Stimulated activated CD4-positive, alpha-beta T cell treated with anti-CD3 and anti-CD28 coated beads, Interleukin-4, amount 100 ng/mL, for 4 hours (primary cell): ENCODE measurements around the gene AUTS2.

ENCODE experiments used
- DNase-seq, 2 experiments: peaks; one replicate each; pipeline ENCODE4 v3.0.0-alpha.2; 2020

Gene AUTS2

DNA sequence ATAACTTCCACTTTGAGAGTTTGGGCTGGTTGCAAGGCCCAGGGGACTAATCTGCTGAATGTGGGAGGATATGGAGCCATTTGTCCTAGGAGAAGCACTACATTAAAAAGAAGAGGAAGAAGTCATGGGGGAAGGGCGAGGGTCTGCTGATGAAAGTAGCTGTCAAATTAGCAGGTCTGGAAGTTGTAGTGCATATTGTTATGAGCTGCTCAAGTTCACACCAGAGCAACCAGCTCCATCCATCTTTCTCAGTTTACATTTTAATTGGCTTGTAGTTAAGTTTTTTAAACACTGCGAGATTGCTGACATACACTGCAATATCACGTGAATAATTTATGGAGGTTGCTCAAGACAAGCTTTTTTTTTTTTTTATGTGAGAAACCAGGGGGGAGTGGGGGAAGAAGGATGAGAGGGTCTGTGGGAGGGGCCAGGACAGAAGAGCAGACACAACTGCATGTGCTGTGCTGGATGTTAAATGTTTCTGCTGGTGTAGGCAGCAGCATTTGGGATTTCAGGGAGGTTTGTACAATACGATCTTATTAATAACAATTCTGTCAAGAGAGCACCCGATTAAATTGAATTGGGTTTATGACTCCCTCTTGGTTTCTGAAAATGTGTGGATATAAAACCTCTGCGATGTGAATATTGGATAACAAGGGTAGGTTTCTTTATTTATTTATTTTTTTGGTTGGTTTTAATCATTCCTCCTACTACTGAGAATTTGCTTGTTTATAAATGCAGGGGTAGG, 774.7 kb downstream of the AUTS2 start:
- no peak for DNase-seq

DNA sequence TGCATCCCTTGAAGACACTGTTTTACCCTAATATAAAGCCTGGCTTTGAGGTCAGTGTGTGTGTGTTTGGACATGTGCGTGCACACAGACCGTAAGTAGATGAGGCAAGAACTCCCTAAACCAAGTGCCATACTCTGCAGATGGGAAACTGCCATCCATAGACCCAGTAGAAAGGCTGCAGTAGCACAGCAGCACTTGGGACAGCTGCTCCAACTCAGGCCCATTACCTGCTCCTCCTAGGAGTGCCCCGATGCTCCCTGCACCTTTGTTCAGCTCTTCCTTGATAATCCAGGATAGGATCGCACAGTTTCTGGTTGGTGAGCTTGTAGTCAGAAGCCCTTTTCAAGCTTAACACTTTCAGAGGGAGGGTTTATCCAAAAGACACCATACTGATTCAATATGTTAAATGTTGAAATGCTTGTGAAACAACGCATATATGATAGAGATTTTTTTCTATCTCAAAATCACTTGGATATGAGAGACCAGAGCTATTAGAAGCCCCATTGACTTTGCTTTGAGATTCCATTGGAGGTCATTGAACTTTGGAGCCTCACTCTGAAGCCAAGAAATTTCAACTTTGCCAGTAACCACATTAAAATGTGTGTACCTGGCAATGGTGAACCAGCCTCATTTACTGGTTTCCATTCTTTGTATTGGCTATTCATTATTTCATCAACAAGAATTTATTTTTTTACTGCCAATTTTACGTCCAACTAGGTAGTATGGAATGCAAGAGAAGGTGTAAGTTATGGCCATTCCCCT, 776.7 kb downstream of the AUTS2 start:
- no peak for DNase-seq

DNA sequence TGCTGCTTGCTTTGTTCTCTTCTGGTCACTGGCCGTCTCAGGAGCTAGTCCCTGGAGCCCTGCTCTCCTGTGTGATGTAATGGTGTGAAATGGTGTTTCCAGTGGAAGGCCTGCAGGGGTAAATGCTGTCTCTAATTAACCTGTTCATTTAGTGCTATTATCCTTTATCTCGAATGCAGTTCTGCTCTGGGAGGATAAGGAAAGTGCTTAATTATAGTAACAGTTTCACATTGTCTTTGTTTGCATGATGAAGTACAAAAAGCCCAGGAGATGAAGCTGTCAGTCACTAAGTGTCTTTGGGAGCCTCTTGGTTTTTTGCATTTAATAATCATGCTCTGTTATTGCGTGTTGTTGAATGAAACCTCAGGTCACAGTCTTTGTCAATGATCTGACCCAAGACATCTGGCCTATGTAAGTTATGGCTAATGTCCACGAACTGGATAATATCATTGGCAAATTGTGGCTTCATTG, 778.3 kb downstream of the AUTS2 start:
- no peak for DNase-seq

DNA sequence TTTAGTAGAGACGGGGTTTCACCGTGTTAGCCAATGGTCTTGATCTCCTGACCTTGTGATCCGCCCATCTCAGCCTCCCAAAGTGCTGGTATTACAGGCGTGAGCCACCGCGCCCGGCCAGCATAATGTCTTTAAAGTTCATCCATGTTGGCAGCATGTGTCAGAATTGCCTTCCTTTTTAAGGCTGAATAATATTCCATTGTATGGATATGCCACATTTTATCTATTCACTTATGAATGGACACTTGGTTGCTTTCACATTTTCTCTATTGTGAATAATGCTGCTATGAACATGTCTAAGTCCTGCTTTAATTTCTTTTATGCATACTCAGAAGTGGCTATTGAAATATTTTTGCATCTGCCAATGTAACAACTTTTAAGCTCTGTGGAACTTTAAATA, 779.7 kb downstream of the AUTS2 start:
- no peak for DNase-seq

DNA sequence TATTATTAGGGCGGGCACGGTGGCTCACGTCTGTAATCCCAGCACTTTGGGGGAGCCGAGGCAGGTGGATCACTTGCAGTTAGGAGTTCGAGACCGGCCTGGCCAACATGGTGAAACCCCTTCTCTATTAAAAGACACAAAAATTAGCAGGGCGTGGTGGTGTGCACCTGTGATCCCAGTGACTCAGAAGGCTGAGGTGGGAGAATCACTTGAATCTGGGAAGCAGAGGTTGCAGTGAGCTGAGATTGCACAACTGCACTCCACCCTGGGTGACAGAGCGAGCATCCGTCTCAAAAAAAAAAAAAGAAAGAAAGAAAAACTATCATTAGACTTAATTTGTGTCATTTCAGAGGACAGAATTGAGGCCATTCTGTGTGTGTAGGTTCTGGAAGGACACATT, 780.9 kb downstream of the AUTS2 start:
- no peak for DNase-seq

DNA sequence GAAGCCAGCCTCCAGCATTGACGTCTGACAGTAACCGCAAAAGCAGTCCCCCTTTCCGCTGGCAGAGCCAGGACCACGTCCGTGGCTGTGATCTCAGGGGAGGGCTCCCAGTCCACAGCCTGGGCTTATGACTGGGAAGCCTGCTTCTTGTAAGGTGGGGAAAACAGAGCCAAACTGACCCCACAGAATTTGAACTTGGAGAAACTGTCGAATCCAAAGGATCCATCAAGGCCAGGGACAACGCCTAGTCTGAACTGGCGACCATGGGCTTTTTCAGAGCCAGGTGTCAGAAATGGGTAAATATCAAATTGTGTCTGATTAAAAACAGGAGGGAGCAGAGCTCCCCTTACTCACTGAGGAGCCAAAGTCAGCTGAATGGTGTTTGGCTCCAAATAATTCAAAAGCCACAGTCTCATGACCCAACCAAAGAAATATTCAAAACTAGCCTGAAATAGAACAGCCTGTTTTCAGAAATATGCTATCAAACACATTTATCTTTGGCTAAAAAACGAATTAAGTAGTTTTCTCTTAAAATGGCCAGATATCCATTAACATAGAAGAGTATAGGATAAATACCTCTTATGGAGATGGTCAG, 782.2 kb downstream of the AUTS2 start:
- no peak for DNase-seq

DNA sequence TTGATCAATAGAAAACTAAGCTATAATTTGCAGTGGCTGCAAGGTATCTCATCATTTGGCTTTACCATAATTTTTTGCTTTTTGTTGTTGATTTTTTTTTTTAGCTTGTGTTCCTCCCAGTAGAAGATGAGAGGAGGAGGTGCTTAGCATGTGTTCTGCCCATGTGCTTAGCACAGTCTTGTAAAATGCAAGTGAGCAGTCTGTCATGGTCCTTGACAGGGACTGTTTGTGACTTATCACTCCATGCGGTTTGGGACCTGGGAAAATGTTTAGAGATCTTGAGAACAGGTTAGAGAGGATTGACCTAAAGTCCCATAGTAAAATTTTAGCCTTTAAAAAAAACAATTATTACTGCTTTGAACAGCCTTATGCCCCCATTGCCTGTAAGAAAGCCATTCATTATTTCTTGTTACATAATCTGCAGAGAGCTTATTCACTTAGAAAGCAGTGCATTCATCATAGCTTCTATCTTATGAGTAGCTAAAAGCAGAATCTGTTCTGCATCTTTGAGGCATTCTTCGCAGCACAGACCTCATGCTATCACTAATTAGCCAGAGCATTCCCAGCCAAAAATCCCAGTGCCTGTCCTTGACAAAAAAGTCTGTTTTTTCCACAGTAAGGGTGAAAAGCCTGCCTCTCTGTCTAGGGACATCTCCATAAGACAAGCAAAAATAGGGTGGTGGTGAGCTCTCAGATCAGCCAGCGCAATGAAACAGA, 784.9 kb downstream of the AUTS2 start:
- no peak for DNase-seq

DNA sequence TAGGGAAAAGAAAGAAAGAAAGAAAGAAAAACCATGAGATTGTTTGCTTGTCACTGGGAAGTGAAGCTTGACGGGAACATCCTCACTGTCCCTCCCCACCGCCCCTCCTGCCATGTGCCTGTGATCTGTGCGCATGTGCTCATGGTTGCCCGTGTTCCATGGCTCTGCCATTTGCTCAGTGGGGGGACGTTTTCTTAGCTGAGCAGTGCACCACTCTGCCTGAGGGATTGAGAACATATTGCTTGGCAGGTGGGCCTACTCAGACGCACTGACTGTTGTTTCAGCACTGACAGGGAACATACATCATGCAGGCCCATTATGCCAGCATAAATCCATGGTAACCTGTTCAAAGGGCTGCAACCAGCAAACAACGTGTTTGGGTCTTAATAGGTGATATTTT, 785.7 kb downstream of the AUTS2 start:
- no peak for DNase-seq

DNA sequence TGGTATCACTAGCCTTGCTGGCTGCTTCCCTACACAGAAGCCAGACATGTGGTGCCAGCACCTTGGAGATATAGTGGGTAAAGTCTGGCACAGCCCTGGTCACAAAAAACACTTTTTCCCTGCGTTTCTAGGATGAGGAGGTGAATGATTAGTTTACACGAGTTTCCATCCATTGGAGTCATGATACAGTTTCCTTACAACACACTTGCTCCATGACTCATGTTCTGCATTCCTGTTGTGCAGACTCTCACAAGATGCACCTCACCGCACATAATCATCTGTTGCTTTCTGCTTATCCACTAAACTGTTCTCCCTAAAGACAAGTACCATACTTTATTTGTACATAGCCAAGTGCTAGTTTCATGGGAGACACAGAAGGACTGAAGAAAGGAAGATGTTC, 786.6 kb downstream of the AUTS2 start:
- no peak for DNase-seq

DNA sequence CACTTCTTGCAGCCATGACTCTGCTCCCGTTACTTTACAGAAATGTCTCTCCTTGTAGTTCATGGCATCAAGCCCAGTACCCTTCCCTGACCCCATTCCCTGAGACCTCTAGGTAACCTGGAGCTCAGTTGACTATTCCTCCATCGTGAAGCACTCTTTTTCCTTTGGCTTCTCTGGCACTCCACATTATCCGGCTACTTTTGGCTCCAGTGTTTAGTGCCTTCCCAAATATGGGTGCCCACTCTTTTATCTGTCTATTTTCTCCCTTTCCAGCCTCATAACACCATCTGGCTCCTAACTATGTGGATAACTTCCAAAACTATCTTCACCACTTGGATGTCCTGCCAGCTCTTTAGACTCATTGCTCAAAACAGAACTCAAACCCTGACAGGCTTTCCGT, 788.9 kb downstream of the AUTS2 start:
- DNase-seq: no peak

DNA sequence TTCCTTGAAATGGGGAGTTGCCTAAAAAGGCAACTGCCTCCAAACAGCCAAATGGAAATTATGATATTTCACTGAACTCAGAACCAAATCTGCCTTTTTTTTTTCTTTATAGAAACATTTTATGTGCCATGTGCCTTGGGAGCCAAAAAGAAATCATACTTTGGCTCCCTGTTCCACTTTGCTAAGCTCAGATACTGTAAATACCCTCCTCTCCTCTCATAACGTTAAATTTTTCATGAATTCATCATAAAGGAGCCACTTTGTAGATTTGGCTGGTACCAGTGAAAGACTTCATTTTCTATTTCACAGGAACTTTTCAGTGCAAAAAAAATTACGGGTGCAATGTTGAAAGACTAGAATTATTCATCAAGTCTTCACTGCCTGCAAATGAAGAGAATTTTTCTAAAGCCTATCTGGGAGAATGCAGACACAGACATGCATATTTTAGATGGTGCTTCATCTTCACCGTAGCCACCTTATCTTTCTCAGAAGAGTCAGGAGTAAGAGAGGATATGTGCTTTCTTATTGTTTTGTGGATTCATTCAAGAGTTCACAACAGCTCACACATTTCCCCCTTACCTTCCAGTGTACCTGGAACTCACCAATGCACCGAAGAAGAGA, 791.4 kb downstream of the AUTS2 start:
- DNase-seq: no peak

DNA sequence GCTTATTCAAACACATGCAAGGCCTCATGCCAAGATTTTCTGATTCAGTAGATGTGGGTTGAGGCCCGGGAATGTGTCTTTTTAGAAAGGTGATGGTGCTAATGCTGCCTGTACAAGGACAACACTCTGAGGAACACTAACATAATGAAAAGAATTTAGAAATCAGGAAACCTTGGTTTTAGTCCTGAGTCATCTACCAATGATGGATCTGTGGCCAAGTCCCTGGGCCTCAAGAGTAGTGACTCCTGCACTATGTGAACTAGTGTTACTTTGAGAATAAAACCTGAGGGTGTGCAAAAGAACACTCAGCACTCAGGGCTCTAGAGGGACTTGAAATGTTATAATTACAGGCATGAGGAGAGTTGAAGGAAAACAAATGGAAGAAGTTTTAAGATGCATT, 792.0 kb downstream of the AUTS2 start:
- no peak for DNase-seq

DNA sequence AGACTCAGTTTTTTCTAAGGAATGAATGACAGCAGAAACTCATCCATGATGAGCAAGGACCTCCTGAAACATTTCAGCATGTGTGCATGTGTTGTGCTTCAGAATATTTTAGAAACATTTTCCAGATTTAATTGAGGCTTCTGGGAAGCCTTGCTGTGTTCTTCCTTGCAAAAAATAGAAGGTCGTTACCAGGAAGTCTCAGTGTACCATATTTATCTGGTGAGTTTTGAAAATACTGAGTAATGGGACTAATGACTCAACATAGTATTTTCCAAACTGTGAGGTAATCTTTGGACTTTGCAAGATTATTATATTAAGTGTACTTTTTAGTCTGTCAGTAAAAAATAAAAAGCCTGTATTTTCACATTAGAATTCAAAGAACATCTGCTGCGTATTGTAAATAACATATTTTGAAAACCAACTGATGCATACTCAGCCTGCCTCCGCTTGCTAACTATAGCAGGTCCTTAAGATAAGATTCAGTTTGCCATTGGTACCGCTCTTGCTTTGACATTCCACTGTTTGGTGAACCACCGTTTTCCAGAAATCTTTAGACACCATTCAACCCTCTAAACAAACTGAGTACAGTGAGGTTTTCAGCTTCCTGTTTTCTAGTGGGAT, 794.1 kb downstream of the AUTS2 start:
- DNase-seq: no peak

DNA sequence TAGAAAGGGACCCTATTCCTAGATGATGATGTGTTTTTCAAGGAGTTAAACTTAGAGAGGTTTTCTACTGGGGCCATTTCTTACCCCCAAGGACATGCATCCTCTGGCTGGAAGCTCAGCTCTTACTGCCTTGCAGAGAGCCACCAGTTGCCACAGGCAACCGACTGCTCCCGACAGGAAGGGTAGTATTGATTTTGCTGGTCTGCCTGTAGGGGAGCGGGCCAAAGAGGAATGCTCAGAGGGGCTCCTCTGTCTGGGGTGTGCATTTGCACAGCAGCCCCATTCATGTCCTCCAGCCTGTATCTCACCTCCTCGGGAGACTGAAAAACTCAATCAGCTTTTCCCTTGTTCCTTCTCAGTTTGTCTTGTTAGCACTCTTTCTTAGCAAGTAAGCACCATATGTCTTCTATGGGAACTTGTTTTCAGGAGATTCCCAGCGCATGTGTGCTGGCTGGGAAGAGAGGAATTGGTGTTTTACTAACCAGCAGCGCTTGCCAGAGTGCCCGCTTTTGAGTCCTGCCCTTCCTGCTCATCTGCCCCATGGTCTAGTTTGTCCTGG, 794.7 kb downstream of the AUTS2 start:
- DNase-seq: no peak

DNA sequence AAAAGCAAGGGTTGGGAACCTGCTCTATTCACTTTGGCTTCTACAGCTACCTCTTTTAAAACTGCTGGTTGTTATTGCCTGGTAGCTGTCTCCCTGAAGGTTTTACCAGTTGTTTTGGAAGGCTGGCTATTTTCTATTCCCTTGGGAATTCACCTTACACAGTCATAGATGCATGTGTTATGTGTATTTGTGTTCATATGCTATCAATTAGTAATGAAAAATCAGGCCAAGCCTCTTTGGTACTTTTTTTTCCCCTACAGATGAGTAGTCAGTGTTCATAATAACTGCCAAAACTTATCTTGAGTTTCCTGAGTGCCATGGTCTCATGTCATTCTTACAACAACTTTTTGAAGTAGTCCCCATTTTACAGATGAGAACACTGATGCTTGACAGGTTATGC, 795.7 kb downstream of the AUTS2 start:
- DNase-seq: no peak

DNA sequence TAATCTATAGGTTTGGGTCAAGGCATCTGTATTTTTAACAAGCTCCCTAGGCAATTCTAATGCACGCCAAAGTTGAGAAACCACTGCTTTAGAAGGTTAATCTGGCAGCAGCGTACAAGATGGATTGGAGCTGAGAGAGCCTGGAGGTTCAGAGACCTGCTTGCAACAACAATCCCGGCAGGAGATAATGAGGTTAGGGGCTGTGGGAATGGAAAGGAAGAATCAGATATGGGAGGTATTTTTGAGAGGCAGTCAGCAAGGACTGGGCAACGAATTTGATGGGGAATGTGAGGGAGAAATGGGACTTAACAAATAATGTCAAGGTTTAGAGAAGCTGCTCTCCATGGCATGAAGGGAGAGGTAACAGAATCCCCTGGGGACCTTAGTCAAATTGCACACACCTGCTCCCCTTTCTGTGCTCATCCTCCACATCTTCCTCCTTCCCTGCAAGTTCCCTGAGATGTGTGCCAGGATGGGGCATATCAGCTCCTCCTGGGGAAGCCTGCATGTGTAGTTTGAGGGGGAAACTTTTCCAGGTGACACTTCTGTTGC, 802.6 kb downstream of the AUTS2 start:
- no peak for DNase-seq

DNA sequence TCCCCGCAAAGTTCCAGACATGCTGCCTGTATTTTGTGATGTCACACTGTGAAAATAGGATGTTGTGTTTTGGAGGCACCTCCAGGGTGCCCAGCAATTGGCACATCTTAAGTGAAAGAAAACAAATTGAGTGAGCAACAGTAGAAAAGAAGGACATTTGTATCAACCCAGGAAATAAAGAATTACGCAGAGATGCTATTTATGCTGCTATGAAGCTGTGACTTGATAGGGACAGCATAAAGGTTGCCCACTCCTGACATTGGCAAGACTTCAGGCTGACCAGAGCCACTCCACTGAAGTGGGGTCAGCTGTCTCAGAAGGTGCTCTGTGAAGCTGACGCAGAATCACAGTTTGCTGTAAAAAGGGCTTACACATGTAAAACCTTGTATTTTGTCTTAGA, 803.8 kb downstream of the AUTS2 start:
- no peak for DNase-seq

DNA sequence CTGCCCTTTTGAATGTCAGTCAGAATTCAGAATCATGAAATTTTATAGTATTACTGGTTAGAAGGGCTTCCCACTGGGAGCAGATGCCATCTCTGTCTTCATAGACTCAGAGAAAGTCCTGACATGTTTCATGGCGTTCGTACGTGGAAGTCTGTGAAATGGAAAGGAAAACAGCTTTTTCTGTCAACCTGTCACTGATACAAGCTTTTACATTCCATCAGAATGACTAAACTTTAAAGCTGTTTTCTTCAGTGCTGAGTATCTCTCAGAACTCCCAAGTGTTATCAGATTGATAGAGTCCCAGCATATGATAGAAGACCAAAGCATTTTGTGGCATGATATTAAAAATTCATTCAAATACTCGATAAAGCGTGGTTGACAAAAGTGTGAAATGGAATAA, 807.0 kb downstream of the AUTS2 start:
- DNase-seq: no peak

DNA sequence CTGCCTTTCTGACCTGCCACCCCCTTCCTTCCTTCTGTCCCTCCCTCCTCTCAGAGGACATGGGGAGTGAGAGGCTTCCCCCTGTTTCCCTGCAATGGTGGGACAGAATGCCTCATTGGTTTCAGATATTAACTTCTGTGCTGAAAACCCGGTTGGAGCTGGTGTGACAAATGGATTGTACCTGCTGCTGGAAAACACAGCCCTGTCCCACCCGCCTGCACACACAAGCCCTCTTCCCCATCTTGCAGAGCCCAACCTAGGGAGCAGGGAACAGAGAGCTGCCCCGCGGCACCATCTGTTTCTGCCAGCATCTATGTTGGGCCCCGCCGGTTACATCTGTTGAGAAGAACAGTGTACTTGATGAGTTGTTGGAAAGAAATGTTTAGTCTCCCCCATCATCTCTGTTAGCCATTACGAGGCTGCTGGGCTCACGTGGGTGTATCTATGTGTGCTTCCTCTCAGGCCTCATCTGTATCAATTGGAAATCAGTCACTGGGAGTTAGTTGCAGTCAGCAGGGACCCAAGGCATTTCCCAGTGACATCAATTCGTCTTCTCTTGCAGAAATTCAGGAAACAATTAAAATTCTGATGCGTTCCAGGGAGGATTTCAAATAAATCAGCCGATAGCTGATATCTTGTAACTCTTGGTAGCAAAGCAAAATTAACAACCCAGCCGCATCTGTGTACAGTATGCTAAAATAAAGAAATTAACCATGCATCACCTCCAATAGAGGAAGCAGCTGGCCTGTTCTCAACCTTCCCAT, 808.1 kb downstream of the AUTS2 start:
- no peak for DNase-seq

DNA sequence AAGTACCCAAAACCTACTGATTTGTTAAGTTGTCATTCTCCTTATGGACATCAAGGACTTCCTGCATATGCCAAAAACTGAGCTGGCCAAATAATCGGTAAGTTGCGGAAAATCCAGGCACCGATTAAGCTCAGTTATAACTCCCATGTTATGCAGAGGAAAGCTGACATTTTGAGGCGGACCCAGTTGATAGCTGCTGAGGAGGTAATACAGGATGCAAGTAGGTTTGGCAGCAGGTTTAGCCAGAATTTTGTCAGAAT, 808.6 kb downstream of the AUTS2 start:
- DNase-seq: no peak

DNA sequence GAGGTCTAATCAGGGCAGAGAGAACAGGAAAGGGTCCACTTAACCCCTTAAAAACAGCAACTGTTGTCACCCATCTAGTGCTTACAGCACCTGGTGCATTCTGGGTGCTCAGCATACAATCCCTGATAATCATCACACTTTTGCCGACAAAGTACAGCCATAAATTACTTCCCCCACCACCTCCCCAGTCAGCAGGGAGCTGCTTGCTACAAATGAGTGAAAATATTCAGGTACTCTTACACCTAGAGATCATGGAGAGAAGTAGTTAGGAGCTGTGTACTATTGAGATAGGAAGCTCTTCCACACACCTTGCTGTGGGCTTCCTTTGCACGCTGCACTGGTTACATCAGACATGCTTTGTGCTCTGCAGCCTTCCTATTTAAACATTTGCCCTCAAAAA, 810.2 kb downstream of the AUTS2 start:
- DNase-seq: no peak
